H1 (cell line): ENCODE measurements around the gene TMEM108. TPM values are rescaled to one million over a fixed set of nuclear protein-coding genes. Genes with fewer than 3 reads are reported as not detected.

ENCODE experiments used
- BRCA1 ChIP-seq: IDR thresholded peaks from 2 replicates; pipeline ENCODE4 v1.6.1; 2012; ENCODE audit warnings: low read depth, low read length, improper control_type of control experiment
- FOSL1 ChIP-seq: IDR thresholded peaks from 2 replicates; pipeline ENCODE4 v1.6.1; 2011; ENCODE audit warnings: mild to moderate bottlenecking, low read depth, low read length, moderate library complexity; ENCODE audit not compliant: insufficient read depth
- GABPA ChIP-seq: IDR thresholded peaks from 2 replicates; pipeline ENCODE4 v1.6.1; 2011; ENCODE audit warnings: mild to moderate bottlenecking, low read length, moderate library complexity, borderline replicate concordance; ENCODE audit not compliant: insufficient read depth
- NANOG ChIP-seq: IDR thresholded peaks from 2 replicates; pipeline ENCODE4 v1.6.1; 2011; ENCODE audit warnings: low read length, low read depth, mild to moderate bottlenecking, inconsistent platforms; ENCODE audit not compliant: insufficient read depth, poor library complexity, severe bottlenecking
- POU5F1 ChIP-seq: IDR thresholded peaks from 2 replicates; pipeline ENCODE4 v1.6.1; 2011; ENCODE audit warnings: low read depth, mild to moderate bottlenecking, low read length, moderate library complexity
- RXRA ChIP-seq: IDR thresholded peaks from 2 replicates; pipeline ENCODE4 v1.6.1; 2011; ENCODE audit warnings: low read depth, mild to moderate bottlenecking, low read length, moderate library complexity; ENCODE audit not compliant: insufficient read depth
- TEAD4 ChIP-seq: IDR thresholded peaks from 2 replicates; pipeline ENCODE4 v1.6.1; 2012; ENCODE audit warnings: low read depth, low read length, inconsistent platforms, mixed read lengths
- polyA plus RNA-seq, 7 experiments: library from polyadenylated mRNA; depleted of rRNA in 3 of 7; stranded (reverse) in 5 of 7; unstranded in 2 of 7; fragments of >200 nt in 5 of 7; fragments of 200-250 nt in 2 of 7; gene quantifications; 1 replicate in 5 of 7; 2 replicates in 1 of 7; 4 replicates in 1 of 7; pipeline versions ENCODE4 v1.2.1 to v1.2.3, GENCODE V29; 2011 to 2013; ENCODE audit warnings: missing spikeins in 2 of 7, mixed read lengths in 2 of 7
- total RNA-seq: library from RNA; stranded (reverse); fragmentation: NEBNext Ultra II Directional; extraction: Animal tissue kit (Norgen Biotek cat#: 25700); gene quantifications from 2 replicates; pipeline ENCODE4 v1.2.1, GENCODE V29; 2021
- TF ChIP-seq, protein P1 (sequence below): fragments of 300-600 bp; sonication (generic); IDR thresholded peaks from 2 replicates; pipeline ENCODE4 v1.7.1; 2012; ENCODE audit warnings: low read length, moderate library complexity, mild to moderate bottlenecking, inconsistent platforms; ENCODE audit not compliant: insufficient replicate concordance
- TF ChIP-seq, protein P2 (sequence below): IDR thresholded peaks from 2 replicates; pipeline ENCODE4 v1.6.1; 2012; ENCODE audit warnings: inconsistent platforms

TMEM108 gene
- total and polyA plus RNA-seq, 2 of the 8 experiments (the other 6 are each of a cell fraction or from before 2014, with no cell fraction given), result 14.3 to 16.2 TPM

DNA sequence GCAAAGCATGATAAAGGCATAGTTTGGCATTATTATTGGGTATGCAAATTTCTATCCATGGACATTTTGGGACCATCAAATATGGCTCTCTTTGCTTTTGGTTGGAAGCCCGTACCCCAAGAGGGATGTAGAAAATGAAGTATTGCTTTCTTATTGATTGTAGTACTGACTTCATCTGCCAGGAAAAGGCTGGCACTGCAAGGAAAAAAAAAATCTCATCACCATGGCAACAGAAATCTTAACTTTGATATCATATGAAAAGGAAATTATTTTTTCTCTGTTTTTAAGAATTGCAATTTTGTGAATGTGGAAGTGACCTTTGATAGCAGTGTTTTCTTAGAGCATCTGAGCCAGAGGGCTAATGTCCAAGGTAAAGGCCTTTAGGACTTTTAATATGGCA is 151.7 kb downstream of the TMEM108 start (continued):
- TF ChIP-seq, protein P1, sequence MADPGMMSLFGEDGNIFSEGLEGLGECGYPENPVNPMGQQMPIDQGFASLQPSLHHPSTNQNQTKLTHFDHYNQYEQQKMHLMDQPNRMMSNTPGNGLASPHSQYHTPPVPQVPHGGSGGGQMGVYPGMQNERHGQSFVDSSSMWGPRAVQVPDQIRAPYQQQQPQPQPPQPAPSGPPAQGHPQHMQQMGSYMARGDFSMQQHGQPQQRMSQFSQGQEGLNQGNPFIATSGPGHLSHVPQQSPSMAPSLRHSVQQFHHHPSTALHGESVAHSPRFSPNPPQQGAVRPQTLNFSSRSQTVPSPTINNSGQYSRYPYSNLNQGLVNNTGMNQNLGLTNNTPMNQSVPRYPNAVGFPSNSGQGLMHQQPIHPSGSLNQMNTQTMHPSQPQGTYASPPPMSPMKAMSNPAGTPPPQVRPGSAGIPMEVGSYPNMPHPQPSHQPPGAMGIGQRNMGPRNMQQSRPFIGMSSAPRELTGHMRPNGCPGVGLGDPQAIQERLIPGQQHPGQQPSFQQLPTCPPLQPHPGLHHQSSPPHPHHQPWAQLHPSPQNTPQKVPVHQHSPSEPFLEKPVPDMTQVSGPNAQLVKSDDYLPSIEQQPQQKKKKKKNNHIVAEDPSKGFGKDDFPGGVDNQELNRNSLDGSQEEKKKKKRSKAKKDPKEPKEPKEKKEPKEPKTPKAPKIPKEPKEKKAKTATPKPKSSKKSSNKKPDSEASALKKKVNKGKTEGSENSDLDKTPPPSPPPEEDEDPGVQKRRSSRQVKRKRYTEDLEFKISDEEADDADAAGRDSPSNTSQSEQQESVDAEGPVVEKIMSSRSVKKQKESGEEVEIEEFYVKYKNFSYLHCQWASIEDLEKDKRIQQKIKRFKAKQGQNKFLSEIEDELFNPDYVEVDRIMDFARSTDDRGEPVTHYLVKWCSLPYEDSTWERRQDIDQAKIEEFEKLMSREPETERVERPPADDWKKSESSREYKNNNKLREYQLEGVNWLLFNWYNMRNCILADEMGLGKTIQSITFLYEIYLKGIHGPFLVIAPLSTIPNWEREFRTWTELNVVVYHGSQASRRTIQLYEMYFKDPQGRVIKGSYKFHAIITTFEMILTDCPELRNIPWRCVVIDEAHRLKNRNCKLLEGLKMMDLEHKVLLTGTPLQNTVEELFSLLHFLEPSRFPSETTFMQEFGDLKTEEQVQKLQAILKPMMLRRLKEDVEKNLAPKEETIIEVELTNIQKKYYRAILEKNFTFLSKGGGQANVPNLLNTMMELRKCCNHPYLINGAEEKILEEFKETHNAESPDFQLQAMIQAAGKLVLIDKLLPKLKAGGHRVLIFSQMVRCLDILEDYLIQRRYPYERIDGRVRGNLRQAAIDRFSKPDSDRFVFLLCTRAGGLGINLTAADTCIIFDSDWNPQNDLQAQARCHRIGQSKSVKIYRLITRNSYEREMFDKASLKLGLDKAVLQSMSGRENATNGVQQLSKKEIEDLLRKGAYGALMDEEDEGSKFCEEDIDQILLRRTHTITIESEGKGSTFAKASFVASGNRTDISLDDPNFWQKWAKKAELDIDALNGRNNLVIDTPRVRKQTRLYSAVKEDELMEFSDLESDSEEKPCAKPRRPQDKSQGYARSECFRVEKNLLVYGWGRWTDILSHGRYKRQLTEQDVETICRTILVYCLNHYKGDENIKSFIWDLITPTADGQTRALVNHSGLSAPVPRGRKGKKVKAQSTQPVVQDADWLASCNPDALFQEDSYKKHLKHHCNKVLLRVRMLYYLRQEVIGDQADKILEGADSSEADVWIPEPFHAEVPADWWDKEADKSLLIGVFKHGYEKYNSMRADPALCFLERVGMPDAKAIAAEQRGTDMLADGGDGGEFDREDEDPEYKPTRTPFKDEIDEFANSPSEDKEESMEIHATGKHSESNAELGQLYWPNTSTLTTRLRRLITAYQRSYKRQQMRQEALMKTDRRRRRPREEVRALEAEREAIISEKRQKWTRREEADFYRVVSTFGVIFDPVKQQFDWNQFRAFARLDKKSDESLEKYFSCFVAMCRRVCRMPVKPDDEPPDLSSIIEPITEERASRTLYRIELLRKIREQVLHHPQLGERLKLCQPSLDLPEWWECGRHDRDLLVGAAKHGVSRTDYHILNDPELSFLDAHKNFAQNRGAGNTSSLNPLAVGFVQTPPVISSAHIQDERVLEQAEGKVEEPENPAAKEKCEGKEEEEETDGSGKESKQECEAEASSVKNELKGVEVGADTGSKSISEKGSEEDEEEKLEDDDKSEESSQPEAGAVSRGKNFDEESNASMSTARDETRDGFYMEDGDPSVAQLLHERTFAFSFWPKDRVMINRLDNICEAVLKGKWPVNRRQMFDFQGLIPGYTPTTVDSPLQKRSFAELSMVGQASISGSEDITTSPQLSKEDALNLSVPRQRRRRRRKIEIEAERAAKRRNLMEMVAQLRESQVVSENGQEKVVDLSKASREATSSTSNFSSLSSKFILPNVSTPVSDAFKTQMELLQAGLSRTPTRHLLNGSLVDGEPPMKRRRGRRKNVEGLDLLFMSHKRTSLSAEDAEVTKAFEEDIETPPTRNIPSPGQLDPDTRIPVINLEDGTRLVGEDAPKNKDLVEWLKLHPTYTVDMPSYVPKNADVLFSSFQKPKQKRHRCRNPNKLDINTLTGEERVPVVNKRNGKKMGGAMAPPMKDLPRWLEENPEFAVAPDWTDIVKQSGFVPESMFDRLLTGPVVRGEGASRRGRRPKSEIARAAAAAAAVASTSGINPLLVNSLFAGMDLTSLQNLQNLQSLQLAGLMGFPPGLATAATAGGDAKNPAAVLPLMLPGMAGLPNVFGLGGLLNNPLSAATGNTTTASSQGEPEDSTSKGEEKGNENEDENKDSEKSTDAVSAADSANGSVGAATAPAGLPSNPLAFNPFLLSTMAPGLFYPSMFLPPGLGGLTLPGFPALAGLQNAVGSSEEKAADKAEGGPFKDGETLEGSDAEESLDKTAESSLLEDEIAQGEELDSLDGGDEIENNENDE, result no peak
- TF ChIP-seq POU5F1 (no peak), NANOG (no peak), RXRA (no peak), FOSL1 (no peak), BRCA1 (no peak), TEAD4 (no peak), GABPA (no peak)
- TF ChIP-seq, protein P2, sequence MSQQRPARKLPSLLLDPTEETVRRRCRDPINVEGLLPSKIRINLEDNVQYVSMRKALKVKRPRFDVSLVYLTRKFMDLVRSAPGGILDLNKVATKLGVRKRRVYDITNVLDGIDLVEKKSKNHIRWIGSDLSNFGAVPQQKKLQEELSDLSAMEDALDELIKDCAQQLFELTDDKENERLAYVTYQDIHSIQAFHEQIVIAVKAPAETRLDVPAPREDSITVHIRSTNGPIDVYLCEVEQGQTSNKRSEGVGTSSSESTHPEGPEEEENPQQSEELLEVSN, result no peak
